ENCODE measurements around the gene CIB4. TPM values are rescaled to one million over a fixed set of nuclear protein-coding genes. Genes with fewer than 3 reads are reported as not detected.

Gene CIB4
- total and polyA plus RNA-seq, 2 of the 4 experiments (the other 2 are of a cell fraction) = not detected

GRCh38 chr2:26607698-26608097, 33.5 kb downstream of the CIB4 start:
- Histone ChIP-seq H3K27me3 (ENCODE audit: control insufficient read depth, insufficient read depth, low read length) (peaks cover 57% of the 10 kb centered on the region), H2BK20ac (ENCODE audit: low read depth, low read length) (no peak overlapping the region), H2AFZ (replicated peaks; ENCODE audit: low read length, poor library complexity) (no peak overlapping the region), H4K20me1 (ENCODE audit: insufficient read depth, low read length) (no peaks in the 10 kb centered on the region), H4K5ac (ENCODE audit: low read depth, low read length) (no peak overlapping the region), H2AK5ac (ENCODE audit: low read depth, low read length) (no peak overlapping the region), H3K27ac (ENCODE audit: insufficient read depth, low read length) (no peak overlapping the region), H3K18ac (ENCODE audit: low read depth, low read length) (no peak overlapping the region), H3K4ac (ENCODE audit: low read depth, low read length) (no peak overlapping the region), H2AK9ac (replicated peaks; ENCODE audit: low read depth, low read length, poor library complexity) (no peak overlapping the region), H4K8ac (ENCODE audit: low read depth in 2 of 2, low read length in 2 of 2) (no peak overlapping the region), H3K79me1 (ENCODE audit: low read depth in 1 of 2, low read length in 2 of 2) (no peaks in the 10 kb centered on the region), H3K9me1 (ENCODE audit: insufficient read depth, low read length) (no peaks in the 10 kb centered on the region), H3K23ac (ENCODE audit: low read depth, low read length) (no peak overlapping the region), H4K91ac (ENCODE audit: insufficient read depth, low read depth, low read length) (no peak overlapping the region), H3K4me3 (ENCODE audit: insufficient read depth, low read depth, low read length) (no peak overlapping the region), H3K56ac (ENCODE audit: extremely low read depth, insufficient read depth, low read length) (no peak overlapping the region), H3K36me3 (ENCODE audit: control insufficient read depth, insufficient read depth, low read length) (no peaks in the 10 kb centered on the region), H3K4me1 (ENCODE audit: control insufficient read depth, insufficient read depth, low read length) (no peaks in the 10 kb centered on the region), H3K9ac (ENCODE audit: low read depth, low read length) (no peak overlapping the region), H2BK5ac (ENCODE audit: low read depth, low read length, poor library complexity, severe bottlenecking) (no peak overlapping the region), H3K4me2 (ENCODE audit: low read depth, low read length) (no peak overlapping the region), H2BK120ac (ENCODE audit: low read depth, low read length) (no peak overlapping the region), H3K9me3 (ENCODE audit: control insufficient read depth, insufficient read depth, low read length) (no peaks in the 10 kb centered on the region; the same call in 1 of the 2 replicates), H3K14ac (replicated peaks; ENCODE audit: low read depth, low read length) (no peak overlapping the region), H2BK15ac (ENCODE audit: low read depth, low read length) (no peak overlapping the region)
- dilution Hi-C loops (cut with HindIII; ENCODE audit: low sequenced_read_pairs, unreplicated experiment) = no loop called here
- TF ChIP-seq RAD21 (IDR thresholded peaks at IDR 0.05; ENCODE audit: low read length) (no peak), POLR2A (IDR thresholded peaks at IDR 0.05; ENCODE audit: low read depth, low read length) (no peak), NFE2L2 (IDR thresholded peaks at IDR 0.05; ENCODE audit: low read depth, low read length) (no peak), MAFK (IDR thresholded peaks at IDR 0.05; ENCODE audit: low read depth, low read length) (no peak), ELK1 (IDR thresholded peaks at IDR 0.05; ENCODE audit: borderline replicate concordance, low read depth, low read length) (no peak), RCOR1 (IDR thresholded peaks at IDR 0.05; ENCODE audit: insufficient replicate concordance, low read length) (no peak), FOS (IDR thresholded peaks at IDR 0.05; ENCODE audit: low read depth, low read length) (no peak)
- in situ Hi-C loops (cut with MboI; ENCODE audit: low sequenced_read_pairs) = no loop called here
- intact Hi-C loops (cut with micrococcal nuclease) = loop anchor here (5.0 to 10.0 kb wide), 2 partner anchors 337 to 410 kb away; no protein-coding TSS in a partner anchor
- DNase-seq = no peak
- 91% methylated on average over 7 of the region's 8 CpGs; no CpG with 5 or more reads in 1 of the 2 experiments for WGBS, 2 experiments (ENCODE audit: extremely low coverage in 2 of 2, insufficient read length in 1 of 2)
- no peak for ATAC-seq (ENCODE audit: low read depth)
- BruUV-seq (replicated peaks) = no TSS peak
- ChIA-PET CTCF (interaction anchor here (3.2 kb wide), 1 partner anchor 138 kb away, joined by 33 read pairs; no protein-coding TSS in a partner anchor), POLR2A (ENCODE audit: unreplicated experiment) (no interaction called here)

All from IMR-90 (cell line).